DOHH2 (cell line): Measurements from ENCODE around the gene MYD88.

Experiments used
- H3F3A ChIP-seq: fragments of 200-600 bp; sonication (generic), shearing (Covaris generic); 2 replicates; pipeline ENCODE4 v1.6.0; 2016; ENCODE audit warnings: antibody characterized with exemption, mild to moderate bottlenecking; ENCODE audit not compliant: control insufficient read depth, insufficient read depth
- H3K27ac ChIP-seq: fragments of 200-600 bp; sonication (generic); 2 replicates; pipeline ENCODE4 v1.5.1; 2014; ENCODE audit warnings: low read depth, mild to moderate bottlenecking, low read length, moderate library complexity
- H3K27me3 ChIP-seq: fragments of 200-600 bp; sonication (generic); 2 replicates; pipeline ENCODE4 v1.6.1; 2014; ENCODE audit warnings: mild to moderate bottlenecking, low read length, mixed read lengths; ENCODE audit not compliant: control insufficient read depth
- H3K36me3 ChIP-seq: fragments of 200-600 bp; sonication (generic); 2 replicates; pipeline ENCODE4 v1.6.1; 2014; ENCODE audit warnings: mild to moderate bottlenecking, low read length, moderate library complexity, mixed read lengths; ENCODE audit not compliant: control insufficient read depth
- H3K4me1 ChIP-seq: fragments of 200-600 bp; sonication (generic); 2 replicates; pipeline ENCODE4 v1.6.1; 2014; ENCODE audit warnings: mild to moderate bottlenecking, low read length, mixed read lengths; ENCODE audit not compliant: control insufficient read depth
- H3K4me2 ChIP-seq: fragments of 200-600 bp; sonication (generic); 2 replicates; pipeline ENCODE4 v1.6.0; 2014; ENCODE audit warnings: mild to moderate bottlenecking, low read length, moderate library complexity
- H3K4me3 ChIP-seq: fragments of 200-600 bp; sonication (generic); 2 replicates; pipeline ENCODE4 v1.5.1; 2014; ENCODE audit warnings: mild to moderate bottlenecking, low read length, mixed read lengths
- H3K79me2 ChIP-seq: fragments of 200-600 bp; sonication (generic); 2 replicates; pipeline ENCODE4 v1.6.1; 2014; ENCODE audit warnings: mild to moderate bottlenecking, low read length, mixed read lengths; ENCODE audit not compliant: control insufficient read depth
- H3K9me2 ChIP-seq: fragments of 200-600 bp; sonication (generic); replicated peaks from 2 replicates; pipeline ENCODE4 v1.6.1; 2014; ENCODE audit warnings: mild to moderate bottlenecking, low read length, mixed read lengths; ENCODE audit not compliant: control insufficient read depth
- H3K9me3 ChIP-seq: fragments of 200-600 bp; sonication (generic); 2 replicates; pipeline ENCODE4 v1.6.1; 2014; ENCODE audit warnings: antibody characterized with exemption, low read length, mixed read lengths; ENCODE audit not compliant: control insufficient read depth, insufficient read depth
- H4K20me1 ChIP-seq: fragments of 200-600 bp; sonication (generic); 2 replicates; pipeline ENCODE4 v1.6.0; 2014; ENCODE audit warnings: low read depth, mild to moderate bottlenecking, antibody characterized with exemption, low read length, moderate library complexity; ENCODE audit not compliant: control insufficient read depth, insufficient read depth
- EZH2phosphoT487 ChIP-seq: fragments of 200-600 bp; sonication (generic); IDR thresholded peaks from 2 replicates; pipeline ENCODE4 v1.6.1; 2017; ENCODE audit warnings: borderline replicate concordance, mild to moderate bottlenecking, antibody characterized with exemption, low read length, moderate library complexity, mixed read lengths
- TF ChIP-seq, protein P1 (sequence below): fragments of 200-600 bp; sonication (generic); IDR thresholded peaks from one replicate; pipeline ENCODE4 v1.5.1; 2014; ENCODE audit warnings: antibody characterized with exemption, mild to moderate bottlenecking, low read depth, low read length; ENCODE audit not compliant: poor library complexity, severe bottlenecking

Gene MYD88

DNA sequence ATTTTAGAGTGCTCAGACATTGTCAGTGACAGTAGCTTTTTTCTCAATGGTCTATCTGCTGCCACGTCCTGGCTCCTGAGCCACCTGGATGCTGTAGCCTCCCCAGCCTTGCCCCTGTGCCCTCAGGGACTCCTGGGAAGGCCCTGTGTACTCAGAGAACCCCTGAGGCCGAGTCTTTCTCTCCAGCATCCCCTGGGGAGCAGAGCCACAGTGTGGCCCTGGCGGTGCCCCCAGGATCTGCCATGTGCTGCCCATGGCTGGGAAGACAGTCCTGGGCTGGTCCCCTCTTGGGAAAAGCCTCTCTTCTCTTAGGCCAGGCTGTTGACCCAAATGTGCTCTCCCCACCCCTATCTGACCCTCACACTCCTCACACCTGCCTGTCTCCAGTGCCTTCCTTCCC is 5.0 kb downstream of the MYD88 start:
- Histone ChIP-seq H3K4me3 (no peak overlapping the region), H3K9me2 (no peaks in the 10 kb centered on the region), H3F3A (peaks cover 9% of the 10 kb centered on the region), H3K4me1 (peaks cover 35% of the 10 kb centered on the region), H3K79me2 (peaks cover 17% of the 10 kb centered on the region), H4K20me1 (no peaks in the 10 kb centered on the region), H3K9me3 (peaks cover 15% of the 10 kb centered on the region; the same call in 1 of the 2 replicates), H3K4me2 (no peak overlapping the region), H3K36me3 (peaks cover 36% of the 10 kb centered on the region), H3K27me3 (no peaks in the 10 kb centered on the region), H3K27ac (no peak overlapping the region)
- TF ChIP-seq EZH2phosphoT487 = no peak
- TF ChIP-seq, protein P1, sequence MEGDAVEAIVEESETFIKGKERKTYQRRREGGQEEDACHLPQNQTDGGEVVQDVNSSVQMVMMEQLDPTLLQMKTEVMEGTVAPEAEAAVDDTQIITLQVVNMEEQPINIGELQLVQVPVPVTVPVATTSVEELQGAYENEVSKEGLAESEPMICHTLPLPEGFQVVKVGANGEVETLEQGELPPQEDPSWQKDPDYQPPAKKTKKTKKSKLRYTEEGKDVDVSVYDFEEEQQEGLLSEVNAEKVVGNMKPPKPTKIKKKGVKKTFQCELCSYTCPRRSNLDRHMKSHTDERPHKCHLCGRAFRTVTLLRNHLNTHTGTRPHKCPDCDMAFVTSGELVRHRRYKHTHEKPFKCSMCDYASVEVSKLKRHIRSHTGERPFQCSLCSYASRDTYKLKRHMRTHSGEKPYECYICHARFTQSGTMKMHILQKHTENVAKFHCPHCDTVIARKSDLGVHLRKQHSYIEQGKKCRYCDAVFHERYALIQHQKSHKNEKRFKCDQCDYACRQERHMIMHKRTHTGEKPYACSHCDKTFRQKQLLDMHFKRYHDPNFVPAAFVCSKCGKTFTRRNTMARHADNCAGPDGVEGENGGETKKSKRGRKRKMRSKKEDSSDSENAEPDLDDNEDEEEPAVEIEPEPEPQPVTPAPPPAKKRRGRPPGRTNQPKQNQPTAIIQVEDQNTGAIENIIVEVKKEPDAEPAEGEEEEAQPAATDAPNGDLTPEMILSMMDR = no peak

DNA sequence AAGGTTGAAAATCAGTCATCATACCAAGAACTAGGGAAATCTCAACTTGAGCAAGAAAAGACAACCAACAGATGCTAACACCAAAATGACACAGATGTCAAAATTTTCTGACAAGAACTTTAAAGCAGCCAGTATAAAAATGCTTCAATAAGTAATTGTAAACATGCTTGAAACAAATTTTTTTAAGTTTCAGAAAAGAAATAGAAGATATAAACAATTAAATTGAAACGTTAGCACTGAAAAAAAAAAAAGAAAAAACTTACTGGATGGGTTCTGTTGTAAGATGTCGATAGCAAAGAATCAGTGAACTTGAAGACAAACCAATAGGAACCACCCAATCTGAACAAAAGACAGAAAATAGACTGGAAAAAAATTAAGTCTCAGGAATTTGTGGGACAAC is 8.0 kb downstream of the MYD88 start:
- Histone ChIP-seq H3K27me3 (no peaks in the 10 kb centered on the region), H3K27ac (no peak overlapping the region), H3K9me3 (peaks cover 15% of the 10 kb centered on the region; the same call in 1 of the 2 replicates), H3K79me2 (no peaks in the 10 kb centered on the region), H3K4me2 (no peak overlapping the region), H3K36me3 (peaks cover 12% of the 10 kb centered on the region), H3K4me1 (peaks cover 46% of the 10 kb centered on the region), H3K4me3 (no peak overlapping the region), H3K9me2 (no peaks in the 10 kb centered on the region), H4K20me1 (no peaks in the 10 kb centered on the region), H3F3A (peaks cover 16% of the 10 kb centered on the region)
- TF ChIP-seq, protein P1 = no peak
- no peak for TF ChIP-seq EZH2phosphoT487

DNA sequence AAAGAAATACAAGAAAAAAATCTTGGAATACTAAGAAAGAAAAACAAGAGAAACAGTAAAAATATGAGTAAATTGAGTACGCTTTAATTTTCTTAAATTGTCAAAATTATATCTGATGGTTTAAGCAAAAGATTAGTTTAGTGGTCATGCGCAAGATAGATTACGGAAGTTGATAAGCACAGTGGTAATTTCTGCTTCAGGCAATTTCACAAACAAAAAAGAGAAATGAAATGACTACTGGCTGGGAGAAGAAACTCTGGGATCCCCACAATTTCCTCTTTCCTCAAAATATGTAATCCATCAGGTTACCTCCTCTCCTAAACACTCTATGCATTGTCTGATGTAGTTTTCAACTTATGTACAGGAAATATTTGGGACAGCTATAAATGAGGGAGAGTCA is 9.0 kb downstream of the MYD88 start:
- H3K79me2 ChIP-seq = no peaks in the 10 kb centered on the region
- peaks cover 3% of the 10 kb centered on the region; the same call in 1 of the 2 replicates for H3K36me3 ChIP-seq
- no peak for TF ChIP-seq EZH2phosphoT487
- peak overlapping the region; percentile 55; the same call in 1 of the 2 replicates for H3K4me2 ChIP-seq
- H3K4me1 ChIP-seq = peaks cover 51% of the 10 kb centered on the region
- no peak overlapping the region for H3K27ac ChIP-seq
- peak overlapping the region; percentile 10; the same call in 1 of the 2 replicates for H3K4me3 ChIP-seq
- no peaks in the 10 kb centered on the region for H3K9me2 ChIP-seq
- H3F3A ChIP-seq = peaks cover 16% of the 10 kb centered on the region
- H3K9me3 ChIP-seq = peaks cover 15% of the 10 kb centered on the region; the same call in 1 of the 2 replicates
- H4K20me1 ChIP-seq = no peaks in the 10 kb centered on the region
- no peaks in the 10 kb centered on the region for H3K27me3 ChIP-seq

DNA sequence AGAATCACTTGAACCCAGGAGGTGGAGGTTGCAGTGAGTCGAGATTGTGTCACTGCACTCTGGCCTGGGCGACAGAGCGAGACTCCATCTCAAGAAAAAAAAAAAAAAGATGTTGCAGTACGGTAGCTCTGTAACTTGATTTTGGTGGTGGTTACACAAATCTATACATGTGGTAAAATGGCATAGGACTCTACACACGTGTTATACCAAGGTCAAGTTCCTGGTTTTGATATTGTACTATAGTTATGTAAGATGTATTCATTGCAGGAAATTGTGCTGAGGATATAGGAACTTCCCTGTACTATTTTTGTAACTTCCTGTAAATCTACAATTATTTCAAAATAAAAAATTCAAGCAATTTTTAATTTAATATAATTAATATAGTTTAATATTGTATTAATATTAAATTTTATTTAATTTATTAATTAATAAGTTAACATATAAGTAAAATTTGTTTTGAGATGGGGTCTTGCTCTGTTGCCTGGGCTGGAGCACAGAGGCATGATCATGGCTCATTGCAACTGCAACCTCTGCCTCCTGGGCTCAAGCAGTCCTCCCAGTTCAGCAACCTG is 9.9 kb downstream of the MYD88 start:
- Histone ChIP-seq H3K27ac (peak overlapping the region; percentile 38; the same call in 1 of the 2 replicates), H3K4me3 (peak overlapping the region; percentile 43), H3K4me1 (peaks cover 49% of the 10 kb centered on the region), H3K27me3 (no peaks in the 10 kb centered on the region), H3K9me3 (peaks cover 15% of the 10 kb centered on the region; the same call in 1 of the 2 replicates), H3K79me2 (no peaks in the 10 kb centered on the region), H3K9me2 (no peaks in the 10 kb centered on the region), H3K36me3 (no peaks in the 10 kb centered on the region), H3F3A (peaks cover 16% of the 10 kb centered on the region), H3K4me2 (peak overlapping the region; percentile 55), H4K20me1 (no peaks in the 10 kb centered on the region)
- TF ChIP-seq EZH2phosphoT487 = no peak
- TF ChIP-seq, protein P1 = no peak
